ENCODE measurements around the gene WDR89. TPM values are rescaled to one million over a fixed set of nuclear protein-coding genes. Genes with fewer than 3 reads are reported as not detected.

Gene WDR89
- total and polyA plus RNA-seq, 9 donors = 6.7 to 20.2 (median 13.4) TPM

DNA sequence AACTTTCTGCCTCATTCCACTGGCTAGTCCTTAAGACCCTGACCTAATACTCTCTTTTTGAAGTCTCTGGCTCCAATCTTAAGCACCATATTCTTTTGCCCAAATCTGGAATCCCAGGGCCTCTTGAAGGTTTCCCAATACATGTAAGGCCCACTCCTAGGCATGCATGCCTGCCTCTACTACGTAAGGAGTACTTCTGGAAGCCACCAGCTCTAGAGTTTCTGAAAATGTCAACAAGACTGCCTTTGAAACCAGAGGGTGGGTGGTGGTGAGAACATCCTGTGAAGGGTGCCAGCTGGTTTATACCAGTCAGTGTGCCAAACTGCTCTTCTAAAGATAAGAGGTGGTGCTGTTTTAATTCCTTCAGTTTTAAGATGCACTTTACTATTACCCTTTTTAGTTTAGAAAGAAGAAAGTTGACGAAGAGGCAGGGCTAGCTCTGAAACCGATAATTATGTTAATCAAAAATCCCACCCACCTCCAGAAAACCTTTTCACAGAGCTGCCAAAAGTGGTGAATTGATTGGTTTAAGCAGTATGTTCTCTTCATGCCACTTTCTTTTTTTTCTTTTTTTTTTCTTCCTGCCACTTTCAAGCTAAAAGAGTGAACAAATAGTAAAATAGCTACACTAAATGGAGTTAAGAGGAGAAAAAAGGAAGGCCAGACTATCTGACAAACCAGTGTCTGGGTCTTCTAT is 8.7 kb upstream of the WDR89 start:
- intact Hi-C loops (cut with DNase I) = no loop called here
- peaks cover 3% of the 10 kb centered on the region for H3K4me1 ChIP-seq (ENCODE audit: insufficient read depth)
- no peak for TF ChIP-seq POLR2A (IDR thresholded peaks at IDR 0.05)
- no peak for TF ChIP-seq EP300 (IDR thresholded peaks at IDR 0.05)
- TF ChIP-seq CTCF (IDR thresholded peaks at IDR 0.05) = no peak
- 61 to 73% (median 66%) methylated on average over 3 of the region's 3 CpGs for WGBS, 3 donors
- H3K4me3 ChIP-seq = no peak overlapping the region
- no peaks in the 10 kb centered on the region for H3K36me3 ChIP-seq
- no peak overlapping the region for H3K27ac ChIP-seq
- DNase-seq = no peak
- H3K27me3 ChIP-seq = no peaks in the 10 kb centered on the region
- no peaks in the 10 kb centered on the region for H3K9me3 ChIP-seq

DNA sequence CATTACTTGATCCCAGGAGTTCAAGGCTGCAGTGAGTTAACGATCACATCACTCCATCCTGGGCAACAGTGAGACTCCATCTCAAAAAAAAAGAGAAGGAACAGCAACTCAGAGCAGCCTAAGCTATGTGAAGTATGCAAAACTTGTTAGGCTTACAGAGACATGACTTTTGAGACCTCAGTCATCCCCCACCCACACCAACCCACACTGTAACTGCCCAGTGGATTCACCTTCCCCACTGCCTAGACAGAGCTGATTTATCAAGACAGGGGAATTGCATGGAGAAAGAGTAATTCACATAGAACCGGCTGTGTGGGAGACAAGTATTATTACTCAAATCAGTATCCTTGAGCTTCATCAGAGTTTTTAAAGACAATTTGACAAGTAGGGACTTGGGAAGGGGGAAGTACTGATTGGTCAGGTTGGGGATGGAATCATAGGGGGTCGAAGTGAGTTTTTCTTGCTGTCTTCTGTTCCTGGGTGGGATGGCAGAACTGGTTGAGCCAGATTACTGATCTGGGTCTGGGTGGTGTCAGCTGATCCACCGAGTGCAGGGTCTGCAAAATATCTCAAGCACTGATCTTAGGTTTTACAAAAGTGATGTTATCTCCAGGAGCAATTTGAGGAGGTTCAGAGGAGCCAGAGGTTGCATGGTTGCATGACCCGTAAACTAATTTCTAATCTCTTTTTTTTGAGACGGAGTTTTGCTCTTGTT is 6.2 kb upstream of the WDR89 start:
- intact Hi-C loops (cut with DNase I) = no loop called here
- 69 to 76% (median 72%) methylated on average over 6 of the region's 6 CpGs for WGBS, 3 donors
- no peak for DNase-seq
- Histone ChIP-seq H3K4me1 (ENCODE audit: insufficient read depth) (peaks cover 3% of the 10 kb centered on the region), H3K9me3 (no peaks in the 10 kb centered on the region), H3K27ac (no peak overlapping the region), H3K27me3 (no peaks in the 10 kb centered on the region), H3K4me3 (no peak overlapping the region), H3K36me3 (no peaks in the 10 kb centered on the region)
- TF ChIP-seq CTCF (IDR thresholded peaks at IDR 0.05) = no peak

DNA sequence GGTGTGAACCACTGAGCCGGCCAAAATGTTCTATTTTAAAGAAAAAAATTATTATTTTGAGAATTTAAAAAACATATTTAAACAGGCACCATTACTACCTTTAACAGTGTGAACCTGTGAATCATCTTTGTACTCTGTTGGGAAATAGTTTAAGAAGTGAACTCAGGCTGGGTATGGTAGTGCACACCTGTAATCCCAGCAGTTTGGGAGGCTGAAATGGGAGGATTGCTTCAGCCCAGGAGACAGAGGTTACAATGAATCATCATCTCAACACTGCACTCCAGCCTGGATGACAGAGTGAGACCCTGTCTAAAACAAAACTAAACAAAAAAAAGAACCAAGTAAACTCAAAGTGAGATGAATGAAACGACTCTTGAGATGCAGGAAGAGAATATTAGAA is 3.1 kb upstream of the WDR89 start:
- Histone ChIP-seq H3K36me3 (no peaks in the 10 kb centered on the region), H3K4me3 (no peak overlapping the region), H3K27me3 (no peaks in the 10 kb centered on the region), H3K9me3 (no peaks in the 10 kb centered on the region), H3K27ac (no peak overlapping the region), H3K4me1 (ENCODE audit: insufficient read depth) (no peaks in the 10 kb centered on the region)
- DNase-seq = no peak
- intact Hi-C loops (cut with DNase I) = no loop called here
- WGBS, 3 donors = 81 to 93% (median 88%) methylated on average over 2 of the region's 2 CpGs
- TF ChIP-seq CTCF (IDR thresholded peaks at IDR 0.05) (no peak), POLR2A (IDR thresholded peaks at IDR 0.05) (no peak), EP300 (IDR thresholded peaks at IDR 0.05) (no peak)

DNA sequence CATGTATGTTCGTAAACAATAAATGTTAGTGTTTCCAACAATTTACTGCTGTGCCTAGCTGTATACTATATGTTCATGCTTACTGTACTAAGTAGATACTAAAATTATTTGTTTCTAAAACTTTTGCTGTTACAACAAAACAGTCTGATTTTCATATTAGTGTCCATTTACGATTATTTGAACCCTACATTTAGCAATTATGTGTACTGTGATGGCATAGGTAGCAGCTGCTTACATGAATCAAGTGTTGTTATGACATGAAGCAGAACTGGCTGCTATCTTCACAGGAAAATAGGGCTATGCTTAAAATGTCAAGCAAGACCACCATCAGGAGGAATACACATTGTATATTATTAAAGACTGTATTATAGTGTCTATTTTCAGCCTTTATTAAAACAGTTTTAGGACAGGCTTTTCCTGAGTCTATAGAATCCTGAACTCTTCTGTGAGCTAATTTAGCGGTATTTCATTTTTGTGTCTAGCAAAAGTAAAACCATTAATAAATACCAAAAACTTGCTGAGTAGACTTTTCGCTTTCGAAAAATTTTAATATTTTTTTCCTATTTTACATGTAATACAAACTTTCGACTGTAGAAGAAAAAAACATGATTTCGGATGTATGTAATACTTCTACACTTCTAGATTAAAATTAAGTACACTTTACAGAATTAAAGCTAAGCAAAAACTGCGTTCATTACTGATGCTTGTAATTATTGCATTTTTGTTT is 1.1 kb upstream of the WDR89 start:
- H3K27me3 ChIP-seq = no peaks in the 10 kb centered on the region
- TF ChIP-seq CTCF (IDR thresholded peaks at IDR 0.05) (no peak), POLR2A (IDR thresholded peaks at IDR 0.05) (no peak), EP300 (IDR thresholded peaks at IDR 0.05) (no peak)
- 63 to 68% (median 63%) methylated on average over 8 of the region's 8 CpGs for WGBS, 3 donors
- no peaks in the 10 kb centered on the region for H3K9me3 ChIP-seq
- H3K4me1 ChIP-seq (ENCODE audit: insufficient read depth) = no peaks in the 10 kb centered on the region
- peak overlapping the region; percentile 76 for H3K4me3 ChIP-seq
- peak overlapping the region in 1 of 2 donors; percentile 97 for H3K27ac ChIP-seq
- DNase-seq = no peak
- H3K36me3 ChIP-seq = no peaks in the 10 kb centered on the region
- intact Hi-C loops (cut with DNase I) = no loop called here

All from ovary (tissue), 9 donors.